Measurements from ENCODE around the gene CKMT1B.
"Not testable (repeated sequence)": the region's sequence is repeated elsewhere in the genome, so short reads cannot be mapped to it uniquely, and the experiment has no call there.

The CKMT1B gene

GRCh38 chr15:43638464-43639204, 44.8 kb downstream of the CKMT1B start:
- DNase-seq (ENCODE audit: low spot score), result not testable (repeated sequence)

All from hepatic stellate cell (primary cell).